K562 (cell line): ENCODE results near the gene METTL21C. TPM values are rescaled to one million over a fixed set of nuclear protein-coding genes. Genes with fewer than 3 reads are reported as not detected.

Experiments used
- ATAC-seq: fragments of 200-7000 bp; cut with Tn5 transposase; 3 replicates; pipeline ENCODE4 v1.9.1; 2020; ENCODE audit warnings: moderate library complexity
- BruUV-seq: library from RNA; stranded (reverse); fragments of 400-500 nt; replicated peaks from 2 replicates; lab custom pipeline; 2021; lab: Mats Ljungman, UMichigan
- CTCF ChIA-PET: fragments of 300-600 bp; formaldehyde crosslinking; extraction: SDS; loops from one replicate; lab custom pipeline; 2021; ENCODE audit warnings: low intra/inter-chr PET ratio; lab: Yijun Ruan, JAX
- POLR2A ChIA-PET: fragments of 300-600, 350-650 bp; sonication (Branson Sonifier 250); formaldehyde crosslinking; extraction: SDS; loops from one replicate; lab custom pipeline; 2021; ENCODE audit warnings: antibody characterized with exemption, inconsistent platforms; lab: Yijun Ruan, JAX
- DNase-seq, 4 experiments: peaks; one replicate each; pipeline versions ENCODE4 v3.0.0 to v3.0.0-alpha.2; 2011 to 2018; ENCODE audit warnings: low spot score in 3 of 4, mixed read lengths in 3 of 4; ENCODE audit errors: extremely low read depth in 1 of 4
- FAIRE-seq: peaks from 2 replicates; lab custom pipeline; 2011; peaks lifted over from hg19 to GRCh38; lab: Jason Lieb, UNC
- H2AFZ ChIP-seq: 2 replicates; pipeline ENCODE4 v1.6.0; 2011; ENCODE audit warnings: low read depth, low read length, control low read depth, inconsistent platforms
- H3K27ac ChIP-seq: fragments of 200-600 bp; 3 replicates; pipeline ENCODE4 v1.8.0; 2011; ENCODE audit warnings: low read depth, mild to moderate bottlenecking, control low read depth, inconsistent platforms, low read length, moderate library complexity, mixed read lengths; ENCODE audit errors: extremely low read depth
- H3K27me3 ChIP-seq, 2 experiments: fragments of 300-600 bp in 1 of 2; 2 replicates in 1 of 2; 3 replicates in 1 of 2; pipeline versions ENCODE4 v1.6.0 to v1.8.0; 2011; ENCODE audit warnings: inconsistent platforms in 2 of 2, low read length in 2 of 2, mild to moderate bottlenecking in 1 of 2, mixed read lengths in 1 of 2, moderate library complexity in 1 of 2; ENCODE audit not compliant: control insufficient read depth in 2 of 2, insufficient read depth in 2 of 2
- H3K36me3 ChIP-seq: fragments of 300-600 bp; 3 replicates; pipeline ENCODE4 v1.8.0; 2011; ENCODE audit warnings: mild to moderate bottlenecking, low read length, inconsistent platforms; ENCODE audit not compliant: control insufficient read depth, insufficient read depth
- H3K4me1 ChIP-seq, 2 experiments: fragments of 200-600 bp in 1 of 2; replicated peaks in 1 of 2; 2 replicates in 1 of 2; 3 replicates in 1 of 2; pipeline versions ENCODE4 v1.5.1 to v1.8.0; 2011; ENCODE audit warnings: inconsistent platforms in 2 of 2, low read length in 2 of 2, mild to moderate bottlenecking in 1 of 2, mixed read lengths in 1 of 2, moderate library complexity in 1 of 2; ENCODE audit not compliant: control insufficient read depth in 2 of 2, insufficient read depth in 2 of 2
- H3K4me2 ChIP-seq: 2 replicates; pipeline ENCODE4 v1.6.1; 2011; ENCODE audit warnings: low read length, control low read depth, inconsistent platforms, mixed read lengths; ENCODE audit not compliant: insufficient read depth
- H3K4me3 ChIP-seq: fragments of 200-600 bp; sonication (generic), shearing (Covaris generic); 2 replicates; pipeline ENCODE4 v1.5.1; 2016; ENCODE audit warnings: control low read depth, inconsistent platforms
- H3K79me2 ChIP-seq: fragments of 200-600 bp; 3 replicates; pipeline ENCODE4 v1.8.0; 2011; ENCODE audit warnings: low read length, inconsistent platforms; ENCODE audit not compliant: control insufficient read depth, insufficient read depth
- H3K9ac ChIP-seq, 2 experiments: 2 replicates each; pipeline versions ENCODE4 v1.6.0 to v1.6.1; 2011; ENCODE audit warnings: low read depth in 2 of 2, low read length in 2 of 2, control low read depth in 1 of 2, inconsistent platforms in 1 of 2, mild to moderate bottlenecking in 1 of 2, mixed read lengths in 1 of 2; ENCODE audit not compliant: insufficient read depth in 1 of 2
- H3K9me1 ChIP-seq: one replicate; pipeline ENCODE4 v1.6.0; 2011; ENCODE audit warnings: inconsistent platforms, mild to moderate bottlenecking, low read length, moderate library complexity; ENCODE audit not compliant: control insufficient read depth, insufficient read depth
- H3K9me3 ChIP-seq: replicated peaks from 2 replicates; pipeline ENCODE4 v1.5.1; 2011; ENCODE audit warnings: low read depth, low read length, inconsistent platforms; ENCODE audit not compliant: control insufficient read depth, insufficient read depth
- H4K20me1 ChIP-seq: replicated peaks from 2 replicates; pipeline ENCODE4 v1.6.1; 2011; ENCODE audit warnings: low read length, inconsistent platforms, mixed read lengths; ENCODE audit not compliant: control insufficient read depth, insufficient read depth
- ADNP ChIP-seq: fragments of 200-800 bp; sonication (Bioruptor generic); IDR thresholded peaks from 2 replicates; pipeline ENCODE4 v1.6.1; 2016; ENCODE audit warnings: missing genetic modification characterization, missing compliant biosample characterization
- NR4A1 ChIP-seq, 2 experiments: fragments of 250-450 bp in 1 of 2; fragments of 450-650 bp in 1 of 2; sonication (Bioruptor Pico) in 1 of 2; IDR thresholded peaks; 2 replicates each; pipeline versions ENCODE4 v1.4.0 to v1.6.1; 2016 to 2020; ENCODE audit warnings: mild to moderate bottlenecking in 2 of 2, missing compliant biosample characterization in 1 of 2, missing genetic modification characterization in 1 of 2, moderate library complexity in 1 of 2
- ZNF282 ChIP-seq: sonication (generic); formaldehyde crosslinking; IDR thresholded peaks from 2 replicates; pipeline ENCODE4 v1.8.1; 2023; ENCODE audit warnings: missing genetic modification reagents
- ZNF311 ChIP-seq: fragments of 250-450 bp; sonication (Bioruptor Pico); IDR thresholded peaks from 2 replicates; pipeline ENCODE4 v1.4.0; 2020; ENCODE audit warnings: mild to moderate bottlenecking, moderate library complexity
- WGBS: fragments of 100-300 bp; shearing (Covaris generic); methylation state at CpG from one replicate; pipeline ENCODE4 v1.1.6; 2016; ENCODE audit warnings: low coverage, mixed read lengths; ENCODE audit not compliant: insufficient coverage; ENCODE audit errors: missing lambda C conversion rate; 5-methylcytosine and 5-hydroxymethylcytosine counted together
- in situ Hi-C: fragments of 300-500 bp; cut with MboI; formaldehyde crosslinking; loops from 4 replicates; pipeline ENCODE4 v1.15.0; 2018; ENCODE audit warnings: inconsistent platforms, mixed read lengths
- intact Hi-C: fragments of 100-400 bp; cut with micrococcal nuclease; formaldehyde crosslinking; loops from 2 replicates; pipeline ENCODE4 v1.14.2; 2022
- polyA plus RNA-seq, 8 experiments: library from polyadenylated mRNA; depleted of rRNA in 4 of 8; stranded (reverse) in 5 of 8; unstranded in 3 of 8; fragments of >200 nt; fragmentation: Nextera tagmentation in 2 of 8; fragmentation: Illumina TruSeq in 1 of 8; extraction: Ambion mirVana in 2 of 8; extraction: Trizol in 1 of 8; gene quantifications; 2 replicates each; pipeline versions ENCODE4 v1.2.1 to v1.2.3, GENCODE V29; 2011 to 2014; ENCODE audit warnings: inconsistent platforms in 1 of 8, missing spikeins in 1 of 8
- total RNA-seq, 7 experiments: library from RNA; depleted of rRNA in 6 of 7; stranded (reverse); fragments of >200 nt in 6 of 7; fragmentation: Illumina TruSeq in 2 of 7; extraction: Trizol in 2 of 7; gene quantifications; 2 replicates each; pipeline versions ENCODE4 v1.2.1 to v1.2.3, GENCODE V29; 2011 to 2021; ENCODE audit warnings: low replicate concordance in 1 of 7

METTL21C gene
- total and polyA plus RNA-seq, 9 of the 15 experiments (the other 6 are each of a cell fraction or from before 2014, with no cell fraction given): not detected

GRCh38 chr13:102648046-102648445, 46.8 kb downstream of the METTL21C start:
- H3K27me3 ChIP-seq: no peaks in the 10 kb centered on the region
- H3K79me2 ChIP-seq: no peaks in the 10 kb centered on the region
- in situ Hi-C loops (no loop called here), intact Hi-C loops (no loop called here)
- no peaks in the 10 kb centered on the region for H3K9me3 ChIP-seq
- POLR2A ChIA-PET: no interaction called here
- H3K4me3 ChIP-seq: no peak overlapping the region
- H4K20me1 ChIP-seq: no peaks in the 10 kb centered on the region; the same call in 1 of the 2 replicates
- CTCF ChIA-PET: interaction anchor here (0.5 kb wide), 1 partner anchor 22 kb away, joined by 3 read pairs; no protein-coding TSS in a partner anchor
- H2AFZ ChIP-seq: no peak overlapping the region
- TF ChIP-seq ADNP (tag) (no peak), NR4A1 (CRISPR knock-in tag; IDR thresholded peaks at IDR 0.05) (no peak), NR4A1 (tag; IDR thresholded peaks at IDR 0.05) (no peak)
- no peak for ATAC-seq
- no peak overlapping the region for H3K4me2 ChIP-seq
- H3K36me3 ChIP-seq: peaks cover 93% of the 10 kb centered on the region
- H3K4me1 ChIP-seq: no peaks in the 10 kb centered on the region
- no peak for FAIRE-seq
- WGBS: 92% methylated on average over 1 of the region's 3 CpGs
- no peak for DNase-seq
- H3K27ac ChIP-seq: no peak overlapping the region
- BruUV-seq: no TSS peak
- no peaks in the 10 kb centered on the region for H3K9me1 ChIP-seq
- H3K9ac ChIP-seq: no peak overlapping the region

- Histone ChIP-seq H3K4me3 (no peak overlapping the region), H3K36me3 (peaks cover 97% of the 10 kb centered on the region), H3K4me2 (no peak overlapping the region), H3K27me3 (no peaks in the 10 kb centered on the region), H3K27ac (no peak overlapping the region), H3K79me2 (no peaks in the 10 kb centered on the region), H3K9me3 (no peaks in the 10 kb centered on the region), H3K9ac (no peak overlapping the region), H2AFZ (no peak overlapping the region), H4K20me1 (no peaks in the 10 kb centered on the region; the same call in 1 of the 2 replicates), H3K9me1 (no peaks in the 10 kb centered on the region), H3K4me1 (no peaks in the 10 kb centered on the region)
- ATAC-seq: no peak
- CTCF ChIA-PET: no interaction called here
- 86% methylated on average over 1 of the region's 1 CpG for WGBS
- in situ Hi-C loops: no loop called here
- POLR2A ChIA-PET: no interaction called here
- intact Hi-C loops: no loop called here
- no peak for FAIRE-seq
- no TSS peak for BruUV-seq
- TF ChIP-seq ZNF311 (no peak), ZNF282 (CRISPR knock-in tag) (no peak)
- no peak for DNase-seq
Measured at GRCh38 chr13:102645701-102646100, 49.1 kb downstream of the METTL21C start.
